CD4-positive, alpha-beta T cell treated with Interleukin-10 for 1 hour (primary cell): ENCODE data around the gene NDUFA13.

Source experiments
- DNase-seq: peaks from one replicate; pipeline ENCODE4 v3.0.0-alpha.2; 2020

NDUFA13 gene

DNA sequence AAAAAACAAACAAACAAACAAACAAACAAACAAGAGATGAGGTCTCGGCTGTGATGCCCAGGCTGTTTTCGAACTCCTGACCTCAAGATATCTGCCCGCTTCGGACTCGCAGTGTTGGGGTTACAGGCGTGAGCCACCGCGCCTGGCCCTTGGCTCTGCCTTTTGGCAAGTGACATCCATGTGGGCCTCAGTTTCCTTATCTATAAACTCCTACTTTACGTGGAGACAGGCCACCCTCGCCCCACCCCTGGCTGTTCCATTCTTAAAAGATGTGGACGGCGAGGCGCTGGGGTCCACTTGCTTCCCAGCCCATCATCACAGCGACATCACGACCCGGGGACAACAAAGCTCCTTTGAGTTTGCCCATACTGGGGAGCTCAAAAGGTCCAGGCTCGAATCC, 2.3 kb upstream of the NDUFA13 start:
- no peak for DNase-seq

DNA sequence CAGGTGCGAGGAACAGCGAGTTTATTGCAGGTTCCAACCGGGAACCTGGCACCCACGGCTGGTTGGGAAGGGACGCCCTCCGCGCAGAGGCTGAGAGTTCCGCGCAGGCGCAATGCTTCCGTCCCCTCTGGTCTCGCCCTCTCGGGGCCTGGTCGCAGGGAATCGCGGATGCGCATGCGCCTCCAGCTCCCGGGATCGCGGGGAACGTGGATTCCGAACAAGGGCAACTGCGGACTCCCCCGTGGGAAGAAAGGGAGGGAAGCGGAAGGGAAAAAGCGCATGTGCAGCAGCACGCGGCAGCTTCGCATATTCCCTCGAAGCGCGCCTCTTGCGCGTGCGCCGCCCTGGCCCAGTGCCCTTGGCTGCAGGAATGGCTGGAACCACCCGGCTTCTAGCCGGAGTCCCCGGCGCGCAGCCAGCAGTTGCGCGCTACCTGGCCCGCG, 1.8 kb upstream of the NDUFA13 start:
- DNase-seq, result no peak

DNA sequence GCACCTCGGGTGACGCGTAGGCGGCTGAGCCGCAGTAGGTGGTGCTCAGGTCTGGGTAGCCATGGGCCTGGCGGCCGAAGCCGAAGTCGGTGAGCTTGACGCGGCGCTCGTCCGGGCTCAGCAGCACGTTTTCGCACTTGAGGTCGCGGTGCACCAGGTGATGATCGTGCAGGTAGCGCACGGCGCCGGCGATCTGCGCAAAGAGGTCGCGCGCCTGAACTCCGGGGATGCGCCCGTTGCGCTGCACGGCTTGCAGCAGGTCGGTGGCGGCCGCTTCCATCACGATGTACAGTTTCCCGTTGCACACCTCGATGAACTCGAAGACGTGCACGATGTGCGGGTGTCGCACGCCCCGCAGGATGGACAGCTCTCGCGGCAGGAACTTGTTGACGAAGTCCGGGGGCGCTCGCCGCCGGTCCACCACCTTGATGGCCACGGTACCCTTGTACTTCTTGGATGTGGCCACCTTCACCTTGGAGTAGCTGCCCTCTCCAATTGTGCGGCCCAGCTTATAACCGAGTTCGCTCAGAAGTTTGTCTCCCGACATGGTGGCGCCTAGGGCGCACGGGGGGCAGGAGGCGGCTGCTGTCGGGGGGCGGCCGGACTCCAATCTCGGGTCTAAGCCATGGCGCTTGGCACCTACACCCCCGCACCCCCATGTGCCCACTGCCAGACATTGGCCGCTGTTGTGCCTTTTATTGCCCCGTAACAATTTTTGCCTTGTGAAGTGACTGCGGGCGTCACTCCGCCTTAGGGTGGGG, 964 bp upstream of the NDUFA13 start, which contains the start of gene TSSK6:
Gene TSSK6, minus strand, starts transcription at position 668 of the 761 bp plus-strand sequence. Its CDS starts 121 bp downstream, at position 547.
- no peak for DNase-seq

DNA sequence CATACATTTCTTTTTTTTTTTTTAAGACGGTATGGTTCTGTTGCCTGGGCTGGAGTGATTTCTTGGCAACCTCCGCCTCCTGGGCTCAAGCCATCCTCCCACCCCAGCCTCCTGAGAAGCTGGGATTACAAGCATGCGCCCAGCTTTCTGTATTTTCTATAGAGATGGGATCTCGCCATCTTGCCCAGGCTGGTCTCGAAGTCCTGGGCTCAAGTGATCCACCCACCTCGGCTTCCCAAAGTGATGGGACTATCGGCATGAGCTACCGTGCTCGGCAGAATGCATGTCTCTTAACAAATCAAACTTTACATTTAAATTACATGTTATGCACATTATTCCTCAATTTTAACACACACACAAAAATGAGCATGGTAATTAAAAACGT, 1.2 kb downstream of the NDUFA13 start:
- no peak for DNase-seq

DNA sequence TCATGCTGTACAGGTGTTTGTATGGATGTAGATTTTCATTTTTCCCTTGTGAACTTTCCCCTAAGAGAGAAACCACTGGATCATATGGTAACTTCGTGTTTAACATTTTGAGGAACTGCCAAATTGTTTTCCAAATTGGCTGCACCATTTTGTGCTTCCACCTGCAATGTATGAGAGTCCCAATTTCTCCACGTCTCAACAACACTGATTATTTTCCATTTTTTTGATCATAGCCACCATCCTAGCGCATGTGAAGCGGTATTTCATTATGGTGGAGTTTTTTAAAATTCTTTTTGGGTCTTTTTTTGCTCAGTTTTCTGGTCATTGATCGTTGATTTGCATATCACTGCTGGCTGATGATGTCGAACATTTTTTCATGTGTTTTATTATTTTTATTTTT, 5.0 kb downstream of the NDUFA13 start:
- DNase-seq, result no peak

DNA sequence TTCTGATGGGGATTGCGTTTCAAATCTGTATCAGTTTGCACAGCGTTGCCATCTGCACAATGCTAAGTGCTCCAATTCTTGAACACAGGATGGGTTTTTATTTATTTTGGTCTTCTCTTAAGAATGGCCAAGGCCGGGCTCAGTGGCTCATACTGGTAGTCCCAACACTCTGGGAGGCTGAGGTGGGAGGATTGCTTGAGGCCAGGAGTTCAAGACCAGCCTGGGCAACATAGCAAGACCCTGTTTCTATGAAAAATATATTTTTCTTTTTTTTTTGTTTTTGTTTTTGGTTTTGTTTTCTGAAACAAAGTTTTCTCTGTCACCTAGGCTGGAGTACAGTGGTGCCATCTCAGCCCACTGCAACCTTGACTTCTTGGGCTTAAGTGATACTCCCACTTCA, 7.2 kb downstream of the NDUFA13 start:
- no peak for DNase-seq

DNA sequence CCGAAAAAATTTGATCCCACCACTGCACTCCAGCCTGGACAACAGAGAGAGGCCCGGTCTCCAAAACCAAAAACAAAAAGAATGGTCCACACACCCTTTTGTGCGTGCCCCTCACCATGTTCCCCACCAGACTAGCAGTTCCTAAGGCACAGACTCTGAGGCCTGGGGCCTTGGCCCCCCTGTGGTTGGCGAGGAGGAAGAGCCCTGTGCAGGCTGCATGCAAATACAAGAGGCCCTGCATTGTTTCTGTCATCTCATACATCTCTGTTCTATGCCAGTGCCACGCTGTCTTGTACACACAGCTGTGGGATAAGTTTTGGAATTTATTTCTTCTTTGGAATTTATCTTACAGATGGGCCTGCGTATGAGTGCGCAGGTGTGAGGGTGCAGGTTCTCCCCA, 8.0 kb downstream of the NDUFA13 start:
- no peak for DNase-seq

DNA sequence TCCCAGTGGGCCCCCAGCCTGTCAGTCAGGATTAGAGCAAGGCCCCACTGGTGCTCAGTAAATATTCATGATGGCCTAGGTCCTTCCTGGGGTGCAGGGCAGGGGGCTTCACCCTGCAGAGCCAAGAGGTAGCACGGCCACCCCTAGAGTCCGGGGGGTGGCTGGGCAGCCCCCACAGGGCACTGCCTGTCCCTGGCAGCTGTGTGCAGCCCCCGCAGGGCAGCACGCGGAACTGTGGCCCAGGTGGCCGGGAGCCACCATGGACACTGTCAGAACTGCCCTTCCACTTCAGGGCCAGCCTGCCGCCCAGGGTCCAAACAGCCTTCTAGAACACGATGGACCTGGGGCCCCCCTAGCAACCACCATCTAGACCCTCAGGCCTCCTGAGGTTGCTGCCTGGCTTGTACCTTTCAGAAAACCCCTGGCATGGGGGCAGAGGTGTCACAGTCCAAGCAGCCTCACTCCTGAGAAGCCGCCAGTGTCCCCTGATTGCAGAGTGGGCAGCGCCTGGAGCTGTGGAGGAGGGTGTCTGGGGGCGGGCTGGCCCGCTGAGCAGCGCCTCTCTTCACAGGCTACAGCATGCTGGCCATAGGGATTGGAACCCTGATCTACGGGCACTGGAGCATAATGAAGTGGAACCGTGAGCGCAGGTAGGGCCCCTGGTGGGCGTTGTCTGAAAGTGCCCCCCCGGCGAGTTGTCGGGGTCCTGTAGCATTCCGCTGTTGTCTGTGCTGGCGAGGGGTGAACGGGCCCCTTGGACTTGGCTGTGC, 9.8 kb downstream of the NDUFA13 start:
- no peak for DNase-seq

DNA sequence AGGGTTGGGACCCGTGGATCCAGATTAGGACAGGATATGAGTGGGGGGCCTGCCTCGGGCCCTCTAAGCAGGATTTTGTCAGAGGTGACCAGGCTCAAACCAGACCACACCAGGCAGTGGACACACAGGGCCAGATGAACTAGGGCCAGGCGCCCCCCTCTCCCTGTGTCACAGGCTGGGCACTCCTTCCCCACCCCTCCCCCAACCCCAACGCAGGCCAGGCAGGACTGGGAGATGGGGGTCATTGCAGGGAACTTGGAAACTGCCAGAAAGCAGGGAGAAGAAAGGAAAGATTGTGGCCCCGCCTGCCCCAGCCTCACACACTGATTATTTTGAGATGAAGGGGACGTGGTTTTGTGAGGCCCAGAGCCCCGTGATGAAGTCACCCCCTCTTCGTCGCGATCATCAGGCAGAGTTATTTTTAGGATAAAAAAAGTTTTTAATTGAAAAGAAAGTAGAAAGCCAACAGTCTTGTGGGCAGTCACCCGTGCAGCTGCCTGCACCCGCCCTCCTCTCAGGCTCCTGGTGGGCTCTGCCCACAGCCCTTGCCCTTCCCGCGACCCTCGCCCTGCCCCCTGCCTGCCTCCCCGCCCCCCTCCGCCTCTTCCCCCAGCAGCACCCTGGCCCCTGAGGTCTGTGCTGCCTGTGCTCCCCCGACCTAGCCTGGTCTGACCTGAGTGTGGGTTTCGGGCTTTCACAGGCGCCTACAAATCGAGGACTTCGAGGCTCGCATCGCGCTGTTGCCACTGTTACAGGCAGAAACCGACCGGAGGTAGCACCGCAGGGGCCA, 10.8 kb downstream of the NDUFA13 start:
- no peak for DNase-seq

DNA sequence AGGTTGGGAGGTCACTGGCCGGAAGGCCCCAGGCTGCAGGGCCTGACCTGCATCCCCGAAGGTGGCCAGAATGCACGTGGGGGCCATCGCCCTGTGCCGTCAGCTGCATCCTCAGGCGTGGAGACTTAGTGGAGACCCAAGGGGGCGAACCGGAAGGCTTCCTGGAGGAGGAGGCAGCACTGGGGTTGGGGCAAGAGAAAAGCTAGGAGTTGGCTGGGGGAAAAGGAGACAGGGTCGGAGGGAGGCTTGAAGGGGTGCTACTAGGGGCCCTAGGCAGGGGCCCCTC, 11.3 kb downstream of the NDUFA13 start:
- no peak for DNase-seq

DNA sequence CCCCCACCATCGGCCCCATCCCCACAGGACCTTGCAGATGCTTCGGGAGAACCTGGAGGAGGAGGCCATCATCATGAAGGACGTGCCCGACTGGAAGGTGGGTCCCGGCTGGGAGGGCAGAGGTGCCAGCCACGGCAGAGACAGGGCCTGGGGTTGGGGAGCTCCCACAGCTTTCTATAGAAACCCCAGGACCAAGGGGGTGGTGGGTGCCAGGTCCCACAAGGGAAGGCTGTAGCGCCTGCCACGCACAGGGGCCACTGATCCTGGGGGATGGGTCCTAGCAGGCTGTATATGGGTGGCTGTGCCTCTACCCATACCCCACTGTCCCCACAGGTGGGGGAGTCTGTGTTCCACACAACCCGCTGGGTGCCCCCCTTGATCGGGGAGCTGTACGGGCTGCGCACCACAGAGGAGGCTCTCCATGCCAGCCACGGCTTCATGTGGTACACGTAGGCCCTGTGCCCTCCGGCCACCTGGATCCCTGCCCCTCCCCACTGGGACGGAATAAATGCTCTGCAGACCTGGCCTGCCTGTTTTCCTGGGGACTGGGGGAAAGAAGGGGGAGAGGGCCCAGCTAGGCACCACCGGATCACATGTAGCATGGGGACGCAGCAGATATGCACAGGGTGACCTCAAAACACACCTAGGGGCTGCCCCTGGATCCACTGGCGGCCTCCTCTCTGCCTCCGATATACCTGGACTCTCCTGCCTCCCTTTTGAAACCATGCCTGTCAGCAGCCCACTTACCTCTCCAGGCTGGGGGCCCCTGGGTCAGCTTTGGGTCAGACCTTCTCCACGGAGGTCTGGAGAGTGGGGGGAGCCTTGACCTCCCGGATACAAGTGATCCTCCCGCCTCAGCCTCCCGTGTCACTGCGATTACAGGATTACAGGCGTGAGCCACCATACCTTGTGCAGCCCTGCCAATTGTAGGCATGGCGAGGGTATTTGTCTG, 11.9 kb downstream of the NDUFA13 start:
- DNase-seq, result no peak

DNA sequence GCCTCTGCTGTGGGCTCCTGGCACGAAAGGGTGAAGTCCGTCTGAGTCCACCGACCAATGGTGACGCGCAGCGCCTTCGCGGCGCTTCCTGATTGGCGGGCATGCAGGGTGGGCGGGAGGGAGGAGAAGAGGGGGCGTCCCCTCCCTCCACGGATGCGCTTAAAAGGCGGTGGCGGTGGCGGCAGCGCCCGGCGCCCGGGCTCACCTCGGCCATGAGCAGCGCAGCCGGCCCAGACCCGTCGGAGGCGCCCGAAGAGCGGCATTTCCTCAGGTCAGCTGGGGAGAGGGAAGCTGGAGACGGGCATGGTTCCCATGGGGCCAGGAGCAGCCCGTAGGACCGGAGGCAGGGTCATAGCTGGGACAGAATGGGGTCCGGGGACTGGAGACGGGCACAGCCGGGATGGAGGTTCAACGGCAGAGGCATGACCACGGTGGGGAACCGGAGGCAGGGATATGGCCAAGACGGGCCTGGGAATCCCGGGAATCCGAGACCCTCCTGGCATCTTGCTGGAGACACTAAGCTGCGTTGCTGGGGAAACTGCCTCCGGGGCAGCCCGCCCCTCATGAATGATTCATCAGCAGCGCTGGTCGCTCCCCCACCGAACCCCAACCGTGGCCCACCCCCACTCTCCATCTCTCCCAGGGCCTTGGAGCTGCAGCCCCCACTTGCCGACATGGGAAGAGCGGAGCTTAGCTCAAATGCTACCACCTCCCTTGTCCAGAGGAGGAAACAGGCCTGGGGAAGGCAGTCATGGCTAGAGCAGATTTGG, 12.9 kb downstream of the NDUFA13 start, which contains the start of gene YJEFN3:
Gene YJEFN3, plus strand, starts transcription at position 191 of the 770 bp plus-strand sequence. Its CDS starts 22 bp downstream, at position 213.
- no peak for DNase-seq

DNA sequence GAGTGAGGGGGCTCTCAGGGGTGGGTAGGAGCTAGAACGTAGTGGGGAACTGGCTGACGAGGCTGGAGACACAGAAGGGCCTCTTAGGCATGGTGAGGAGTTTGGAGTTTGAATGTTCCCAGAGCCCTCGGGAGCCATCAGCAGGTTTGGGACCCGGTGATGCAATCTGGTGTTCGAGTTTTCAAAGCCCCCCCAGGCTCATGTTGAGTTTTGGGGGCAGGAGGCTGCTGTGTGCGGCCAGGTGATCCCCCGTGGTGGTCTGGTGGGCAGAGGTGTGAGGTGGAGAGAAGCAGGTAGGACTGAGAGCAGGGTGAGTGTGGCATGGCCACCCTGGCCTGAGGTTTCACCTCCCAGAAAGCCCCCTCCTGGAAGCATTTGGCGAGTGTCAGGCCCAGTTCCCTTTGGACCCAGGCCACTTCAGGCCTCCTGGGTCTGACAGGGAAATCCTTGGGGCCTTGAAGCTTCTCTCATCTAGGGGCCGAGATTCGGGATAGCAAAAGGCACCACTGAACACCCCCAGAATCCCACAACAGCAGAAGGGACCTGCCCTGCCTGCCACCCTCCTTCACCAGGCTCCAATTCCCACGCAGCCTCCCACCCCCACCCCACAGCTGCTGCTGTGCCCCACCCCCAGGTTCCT, 13.9 kb downstream of the NDUFA13 start:
- no peak for DNase-seq

DNA sequence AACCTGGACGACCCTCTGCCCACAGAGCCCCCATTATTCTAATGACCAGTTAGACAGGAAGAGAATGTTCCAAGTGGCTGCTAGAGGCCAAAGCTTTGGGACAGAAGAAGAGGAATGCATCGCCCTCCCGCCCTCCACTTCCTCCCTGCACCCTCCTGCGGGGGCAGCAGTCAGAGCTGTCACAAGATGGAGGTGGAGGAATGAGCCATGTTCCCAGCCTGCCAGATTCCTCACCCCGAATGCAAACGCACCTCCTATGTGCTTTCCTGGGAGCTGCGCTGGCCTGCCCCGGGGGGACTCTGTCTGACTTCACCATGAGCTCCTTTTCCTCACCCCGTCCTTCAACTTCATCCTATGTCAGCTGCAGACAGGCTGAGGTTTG, 14.4 kb downstream of the NDUFA13 start:
- no peak for DNase-seq

DNA sequence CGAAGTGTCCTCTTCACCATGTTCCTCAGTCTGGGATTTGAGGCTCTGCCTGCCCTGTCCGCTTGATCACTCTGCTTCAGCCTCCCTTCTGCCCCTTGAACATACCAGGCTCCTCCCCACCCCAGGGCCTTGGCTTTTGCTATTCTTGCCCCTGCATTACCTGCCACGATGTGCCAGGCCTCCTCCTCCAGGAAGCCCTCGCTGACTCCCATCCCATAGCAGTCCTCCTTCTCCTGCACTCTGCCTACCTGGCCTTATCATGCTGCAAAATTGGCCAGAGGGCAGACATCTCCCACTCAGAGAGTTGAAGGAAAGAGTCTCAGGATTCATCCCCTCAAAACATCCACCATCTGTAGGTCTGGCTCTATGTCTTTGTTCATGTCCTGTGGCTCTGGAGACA, 14.9 kb downstream of the NDUFA13 start:
- DNase-seq, result no peak

DNA sequence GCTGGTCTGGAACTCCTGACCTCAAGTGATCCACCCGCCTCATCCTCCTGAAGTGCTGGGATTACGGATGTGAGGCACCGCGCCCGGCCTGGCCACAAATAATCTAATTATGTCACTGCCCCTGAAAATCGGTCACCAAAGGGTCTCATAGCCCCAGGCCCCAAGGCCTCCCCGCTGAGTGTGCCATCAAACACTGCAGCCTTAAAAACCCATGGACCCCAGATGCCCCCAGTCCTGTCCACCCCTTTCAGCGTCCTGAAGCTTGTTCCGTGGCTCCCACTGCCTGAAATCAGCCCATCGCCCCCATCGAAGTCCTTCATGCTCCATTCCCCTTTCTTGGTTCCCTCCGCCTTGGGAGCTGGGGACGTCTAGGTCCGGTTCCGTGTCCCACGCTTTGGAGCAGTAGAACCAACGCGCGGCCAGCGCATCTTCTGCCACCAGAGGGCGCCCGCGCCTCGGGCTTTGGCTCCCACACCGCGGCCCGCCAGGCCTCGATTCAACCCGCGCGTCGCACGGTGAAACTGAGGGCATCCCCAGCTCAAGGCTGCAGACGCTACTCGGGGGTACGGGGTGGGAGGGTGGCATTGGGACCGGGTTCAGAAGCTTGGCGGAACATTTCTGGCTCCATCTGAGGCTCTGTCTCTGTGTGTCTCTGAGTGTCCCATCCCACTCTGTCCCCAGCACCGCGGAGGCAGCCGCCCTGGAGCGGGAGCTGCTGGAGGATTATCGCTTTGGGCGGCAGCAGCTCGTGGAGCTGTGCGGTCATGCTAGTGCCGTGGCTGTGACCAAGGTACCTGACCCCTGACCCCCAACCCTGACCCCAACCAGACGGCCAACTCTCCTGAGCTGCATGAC, 16.2 kb downstream of the NDUFA13 start:
- peak; percentile 87 for DNase-seq

DNA sequence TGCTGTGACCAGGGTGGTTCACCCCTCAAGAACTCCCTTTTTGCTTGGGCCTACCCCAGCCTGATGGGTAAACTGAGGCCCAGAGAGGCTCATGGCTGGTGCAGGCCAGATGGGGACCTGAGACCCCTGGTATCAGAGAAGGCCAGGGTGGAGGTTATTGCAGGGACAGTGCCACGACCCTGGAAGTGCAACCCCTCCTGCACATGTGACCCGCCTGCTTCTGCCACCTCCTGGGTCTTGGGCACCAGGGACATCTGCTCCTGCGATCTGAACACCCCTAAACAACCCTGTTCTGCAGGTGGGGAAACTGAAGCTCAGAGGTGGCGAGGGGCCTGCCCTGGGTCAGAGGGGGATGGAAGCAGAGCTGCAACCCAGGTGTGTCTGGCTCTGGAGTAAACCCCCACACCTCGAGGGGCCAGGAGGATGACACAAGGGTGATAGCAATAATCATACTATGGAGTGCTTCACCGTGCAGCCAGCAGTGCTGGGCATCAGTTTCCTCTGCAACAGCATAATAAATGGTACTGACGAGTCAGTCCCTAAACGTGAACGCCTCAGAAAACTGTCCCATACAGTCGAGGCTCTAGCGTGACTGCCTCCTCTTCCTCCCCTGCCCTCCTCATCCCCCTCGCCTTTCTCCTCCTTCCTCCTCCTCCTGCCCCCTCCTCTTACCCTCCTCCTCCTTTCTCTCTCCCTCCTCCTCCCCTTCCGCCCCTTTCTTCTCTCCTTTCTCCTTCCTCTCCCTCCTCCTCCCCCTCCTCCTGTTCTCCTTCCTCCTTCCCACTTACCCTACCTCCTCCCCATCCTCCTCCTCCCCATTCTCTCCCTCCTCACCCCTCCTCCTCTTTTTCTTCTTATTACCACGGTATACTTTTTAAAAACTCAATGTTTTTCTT, 17.0 kb downstream of the NDUFA13 start:
- no peak for DNase-seq

DNA sequence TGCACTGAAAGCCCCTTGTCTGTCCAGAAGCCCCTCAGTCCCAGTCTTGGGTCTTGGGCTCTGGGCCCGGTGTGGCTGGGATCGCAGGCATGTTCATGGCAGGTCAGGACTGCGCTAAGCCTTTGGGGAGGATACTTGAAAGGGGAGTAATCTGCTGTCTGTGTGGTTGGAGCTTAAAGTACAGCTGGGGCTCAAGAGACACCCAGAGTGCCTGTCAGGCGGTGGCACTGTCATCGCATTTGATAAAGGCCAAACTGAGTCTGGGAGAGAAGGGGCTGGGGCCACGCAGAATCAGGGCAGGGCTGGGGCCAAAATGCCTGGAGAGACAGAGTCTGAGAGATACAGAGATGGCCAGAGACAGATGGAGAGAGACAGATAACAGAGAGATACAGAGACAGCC, 17.8 kb downstream of the NDUFA13 start:
- no peak for DNase-seq
